Type B pancreatic cell (in vitro differentiated cells): ENCODE measurements around the gene TMEM235. TPM values are rescaled to one million over a fixed set of nuclear protein-coding genes. Genes with fewer than 3 reads are reported as not detected.

Source experiments
- DNase-seq: peaks from one replicate; pipeline ENCODE4 v3.0.0; 2021; ENCODE audit warnings: mixed read lengths; ENCODE audit not compliant: unreplicated experiment; ENCODE audit errors: extremely low spot score
- H3K27ac Mint-ChIP-seq: 2 replicates; pipeline ENCODE4 v1.8.0; 2021; ENCODE audit warnings: mild to moderate bottlenecking, mixed read lengths
- H3K27me3 Mint-ChIP-seq: 2 replicates; pipeline ENCODE4 v1.8.0; 2021; ENCODE audit warnings: mixed read lengths
- H3K36me3 Mint-ChIP-seq: 2 replicates; pipeline ENCODE4 v1.8.0; 2021; ENCODE audit warnings: mixed read lengths
- H3K4me1 Mint-ChIP-seq: one replicate; pipeline ENCODE4 v1.8.0; 2021; ENCODE audit warnings: mixed read lengths; ENCODE audit not compliant: unreplicated experiment
- H3K4me3 Mint-ChIP-seq: 2 replicates; pipeline ENCODE4 v1.8.0; 2021; ENCODE audit warnings: mild to moderate bottlenecking, mixed read lengths
- H3K9me3 Mint-ChIP-seq: 2 replicates; pipeline ENCODE4 v1.8.0; 2021; ENCODE audit warnings: mixed read lengths
- CTCF ChIP-seq: fragments of 200-600 bp; sonication (generic); conservative IDR thresholded peaks from 2 replicates; pipeline ENCODE4 v1.5.0; 2021; ENCODE audit warnings: antibody characterized with exemption, mild to moderate bottlenecking
- total RNA-seq: library from RNA; stranded (reverse); gene quantifications from 2 replicates; pipeline ENCODE4 v1.2.1, GENCODE V29; 2021; ENCODE audit warnings: low replicate concordance

The TMEM235 gene
- total RNA-seq, 1 donor from 2014 or later = 0.43 TPM

DNA sequence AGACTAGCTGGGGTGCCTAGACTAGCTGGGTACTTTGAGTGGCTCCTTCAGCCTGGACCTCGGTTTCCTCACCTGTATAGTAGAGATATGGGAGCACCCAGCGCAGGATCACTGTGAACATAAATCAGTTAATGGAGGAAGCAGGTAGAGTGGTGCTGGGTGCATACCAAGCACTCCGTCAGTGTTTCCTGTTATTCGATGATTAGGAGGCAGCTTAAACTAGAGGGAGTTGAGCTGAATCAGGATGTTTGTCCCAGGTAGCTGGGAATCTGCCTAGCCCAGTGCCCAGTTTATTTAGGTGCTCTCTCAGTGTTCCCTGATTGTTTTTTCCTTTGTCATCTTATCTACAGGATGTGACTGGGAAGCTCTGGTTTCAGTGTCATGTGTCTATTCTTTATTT, 8.4 kb upstream of the TMEM235 start:
- DNase-seq = no peak
- Mint-ChIP-seq H3K4me3 (no peak overlapping the region), H3K4me1 (peaks cover 16% of the 10 kb centered on the region), H3K27me3 (peaks cover 3% of the 10 kb centered on the region), H3K27ac (no peak overlapping the region), H3K9me3 (no peaks in the 10 kb centered on the region), H3K36me3 (peaks cover 6% of the 10 kb centered on the region)
- no peak for TF ChIP-seq CTCF

GRCh38 chr17:78223765-78224164, 7.7 kb upstream of the TMEM235 start:
- no peak overlapping the region for H3K27ac Mint-ChIP-seq
- H3K9me3 Mint-ChIP-seq = no peaks in the 10 kb centered on the region
- no peak overlapping the region for H3K4me3 Mint-ChIP-seq
- H3K36me3 Mint-ChIP-seq = peaks cover 6% of the 10 kb centered on the region
- peaks cover 16% of the 10 kb centered on the region for H3K4me1 Mint-ChIP-seq
- DNase-seq = no peak
- no peak for TF ChIP-seq CTCF
- peaks cover 3% of the 10 kb centered on the region for H3K27me3 Mint-ChIP-seq

GRCh38 chr17:78224231-78225087, 7.0 kb upstream of the TMEM235 start:
- H3K4me3 Mint-ChIP-seq = no peak overlapping the region
- peaks cover 7% of the 10 kb centered on the region for H3K27me3 Mint-ChIP-seq
- peaks cover 5% of the 10 kb centered on the region for H3K36me3 Mint-ChIP-seq
- DNase-seq = no peak
- peaks cover 15% of the 10 kb centered on the region for H3K4me1 Mint-ChIP-seq
- no peak overlapping the region for H3K27ac Mint-ChIP-seq
- TF ChIP-seq CTCF = no peak
- H3K9me3 Mint-ChIP-seq = no peaks in the 10 kb centered on the region

GRCh38 chr17:78225088-78225865, 6.2 kb upstream of the TMEM235 start:
- no peak for TF ChIP-seq CTCF
- peaks cover 8% of the 10 kb centered on the region for H3K27me3 Mint-ChIP-seq
- no peak overlapping the region for H3K4me3 Mint-ChIP-seq
- no peaks in the 10 kb centered on the region for H3K9me3 Mint-ChIP-seq
- H3K27ac Mint-ChIP-seq = no peak overlapping the region
- no peaks in the 10 kb centered on the region for H3K36me3 Mint-ChIP-seq
- no peak for DNase-seq
- peaks cover 10% of the 10 kb centered on the region for H3K4me1 Mint-ChIP-seq

GRCh38 chr17:78226055-78226758, 5.2 kb upstream of the TMEM235 start:
- Mint-ChIP-seq H3K4me1 (peaks cover 14% of the 10 kb centered on the region), H3K36me3 (no peaks in the 10 kb centered on the region), H3K27me3 (peaks cover 18% of the 10 kb centered on the region), H3K4me3 (no peak overlapping the region), H3K9me3 (no peaks in the 10 kb centered on the region), H3K27ac (no peak overlapping the region)
- no peak for TF ChIP-seq CTCF
- no peak for DNase-seq
